ENCODE results near the gene PRKG1. TPM values are rescaled to one million over a fixed set of nuclear protein-coding genes. Genes with fewer than 3 reads are reported as not detected.

PRKG1 gene
- total RNA-seq, 2 donors from 2014 or later: 145 to 381 TPM

- no peak for ATAC-seq (ENCODE audit: insufficient number of reproducible peaks, low FRiP score, low read depth)
- no peak for DNase-seq (ENCODE audit: low spot score)
- no peak for TF ChIP-seq CTCF (IDR thresholded peaks at IDR 0.05)
- Histone ChIP-seq H3K27ac (no peak overlapping the region), H3K36me3 (no peaks in the 10 kb centered on the region), H3K9me3 (no peaks in the 10 kb centered on the region), H3K4me3 (no peak overlapping the region), H3K27me3 (replicated peaks; ENCODE audit: insufficient read depth) (no peaks in the 10 kb centered on the region), H3K4me1 (ENCODE audit: control insufficient read depth in 1 of 2, low read depth in 2 of 2) (peaks cover 0 to 19% of the 10 kb centered on the region in 2 donors)
These were observed 945.9 kb downstream of the PRKG1 start for GRCh38 chr10:52020173-52020572.

GRCh38 chr10:52020702-52021101 is 946.4 kb downstream of the PRKG1 start:
- H3K27me3 ChIP-seq (replicated peaks; ENCODE audit: insufficient read depth): no peaks in the 10 kb centered on the region
- H3K4me3 ChIP-seq: no peak overlapping the region
- no peak for DNase-seq (ENCODE audit: low spot score)
- H3K27ac ChIP-seq: no peak overlapping the region
- TF ChIP-seq CTCF (IDR thresholded peaks at IDR 0.05): no peak
- no peaks in the 10 kb centered on the region for H3K9me3 ChIP-seq
- no peaks in the 10 kb centered on the region for H3K36me3 ChIP-seq
- peaks cover 0 to 19% of the 10 kb centered on the region in 2 donors for H3K4me1 ChIP-seq (ENCODE audit: control insufficient read depth in 1 of 2, low read depth in 2 of 2)
- no peak for ATAC-seq (ENCODE audit: insufficient number of reproducible peaks, low FRiP score, low read depth)

GRCh38 chr10:52027055-52027705 is 952.9 kb downstream of the PRKG1 start:
- Histone ChIP-seq H3K27me3 (replicated peaks; ENCODE audit: insufficient read depth) (no peaks in the 10 kb centered on the region), H3K4me3 (no peak overlapping the region), H3K4me1 (ENCODE audit: control insufficient read depth in 1 of 2, low read depth in 2 of 2) (peaks cover 5 to 29% of the 10 kb centered on the region in 2 donors), H3K36me3 (no peaks in the 10 kb centered on the region), H3K27ac (no peak overlapping the region), H3K9me3 (no peaks in the 10 kb centered on the region)
- TF ChIP-seq CTCF (IDR thresholded peaks at IDR 0.05): no peak
- ATAC-seq (ENCODE audit: insufficient number of reproducible peaks, low FRiP score, low read depth) (no peak), DNase-seq (ENCODE audit: low spot score) (no peak)

- no peaks in the 10 kb centered on the region for H3K9me3 ChIP-seq
- no peaks in the 10 kb centered on the region for H3K27me3 ChIP-seq (replicated peaks; ENCODE audit: insufficient read depth)
- no peak overlapping the region for H3K4me3 ChIP-seq
- no peaks in the 10 kb centered on the region for H3K36me3 ChIP-seq
- no peak for ATAC-seq (ENCODE audit: insufficient number of reproducible peaks, low FRiP score, low read depth)
- DNase-seq (ENCODE audit: low spot score): no peak
- no peak overlapping the region for H3K27ac ChIP-seq
- peaks cover 5 to 29% of the 10 kb centered on the region in 2 donors for H3K4me1 ChIP-seq (ENCODE audit: control insufficient read depth in 1 of 2, low read depth in 2 of 2)
- TF ChIP-seq CTCF (IDR thresholded peaks at IDR 0.05): no peak
These were observed 954.2 kb downstream of the PRKG1 start for GRCh38 chr10:52028523-52028858.

- no peaks in the 10 kb centered on the region for H3K27me3 ChIP-seq (replicated peaks; ENCODE audit: insufficient read depth)
- H3K9me3 ChIP-seq: no peaks in the 10 kb centered on the region
- H3K36me3 ChIP-seq: no peaks in the 10 kb centered on the region
- ATAC-seq (ENCODE audit: insufficient number of reproducible peaks, low FRiP score, low read depth) (no peak), DNase-seq (ENCODE audit: low spot score) (no peak)
- H3K4me1 ChIP-seq (ENCODE audit: control insufficient read depth in 1 of 2, low read depth in 2 of 2): peaks cover 5 to 29% of the 10 kb centered on the region in 2 donors
- no peak overlapping the region for H3K4me3 ChIP-seq
- TF ChIP-seq CTCF (IDR thresholded peaks at IDR 0.05): no peak
- no peak overlapping the region for H3K27ac ChIP-seq
These were observed 955.3 kb downstream of the PRKG1 start for GRCh38 chr10:52029628-52030027.

Measured in thoracic aorta (tissue), 2 donors.